SW480 (cell line): ENCODE results near the gene ZNF774.
"Not testable (repeated sequence)": the region's sequence is repeated elsewhere in the genome, so short reads cannot be mapped to it uniquely, and the experiment has no call there.

Experiments
- DNase-seq: peaks from one replicate; pipeline ENCODE4 v3.0.0-alpha.2; 2016; ENCODE audit warnings: low spot score

Gene ZNF774

GRCh38 chr15:90389513-90389912 lies 37.4 kb downstream of the ZNF774 start:
- DNase-seq: no peak

- no peak for DNase-seq
These were observed 41.0 kb downstream of the ZNF774 start for GRCh38 chr15:90393040-90393439.

- no peak for DNase-seq
These were observed 42.0 kb downstream of the ZNF774 start for GRCh38 chr15:90394074-90394473.

GRCh38 chr15:90394748-90395442 lies 42.8 kb downstream of the ZNF774 start:
- DNase-seq: no peak

- no peak for DNase-seq
These were observed 44.2 kb downstream of the ZNF774 start for GRCh38 chr15:90396321-90396720.

GRCh38 chr15:90400005-90400758 lies 48.1 kb downstream of the ZNF774 start:
- no peak for DNase-seq

- DNase-seq: peak; percentile 94
These were observed 48.8 kb downstream of the ZNF774 start for GRCh38 chr15:90400759-90401314.

GRCh38 chr15:90401495-90401894 lies 49.4 kb downstream of the ZNF774 start:
- DNase-seq: no peak

GRCh38 chr15:90402223-90402622 lies 50.1 kb downstream of the ZNF774 start:
- DNase-seq: peak; percentile 74

- no peak for DNase-seq
These were observed 50.7 kb downstream of the ZNF774 start for GRCh38 chr15:90402767-90403166.

GRCh38 chr15:90405055-90405607 lies 53.0 kb downstream of the ZNF774 start:
- no peak for DNase-seq

GRCh38 chr15:90407336-90407735 lies 55.3 kb downstream of the ZNF774 start:
- no peak for DNase-seq

- no peak for DNase-seq
These were observed 55.8 kb downstream of the ZNF774 start for GRCh38 chr15:90407871-90408317.

GRCh38 chr15:90408657-90409056 lies 56.6 kb downstream of the ZNF774 start:
- DNase-seq: no peak

- not testable (repeated sequence) for DNase-seq
These were observed 57.5 kb downstream of the ZNF774 start for GRCh38 chr15:90409587-90409986.

- DNase-seq: not testable (repeated sequence)
These were observed 58.2 kb downstream of the ZNF774 start for GRCh38 chr15:90410316-90410715.

GRCh38 chr15:90411176-90411575 lies 59.1 kb downstream of the ZNF774 start:
- no peak for DNase-seq
